OCI-M2 (cell line): Measurements from ENCODE around the gene GPR3.

Experiments used
- DNase-seq: peaks from one replicate; lab custom pipeline; 2025; ENCODE audit not compliant: unreplicated experiment; lab: John Stamatoyannopoulos, UW

Gene GPR3

DNA sequence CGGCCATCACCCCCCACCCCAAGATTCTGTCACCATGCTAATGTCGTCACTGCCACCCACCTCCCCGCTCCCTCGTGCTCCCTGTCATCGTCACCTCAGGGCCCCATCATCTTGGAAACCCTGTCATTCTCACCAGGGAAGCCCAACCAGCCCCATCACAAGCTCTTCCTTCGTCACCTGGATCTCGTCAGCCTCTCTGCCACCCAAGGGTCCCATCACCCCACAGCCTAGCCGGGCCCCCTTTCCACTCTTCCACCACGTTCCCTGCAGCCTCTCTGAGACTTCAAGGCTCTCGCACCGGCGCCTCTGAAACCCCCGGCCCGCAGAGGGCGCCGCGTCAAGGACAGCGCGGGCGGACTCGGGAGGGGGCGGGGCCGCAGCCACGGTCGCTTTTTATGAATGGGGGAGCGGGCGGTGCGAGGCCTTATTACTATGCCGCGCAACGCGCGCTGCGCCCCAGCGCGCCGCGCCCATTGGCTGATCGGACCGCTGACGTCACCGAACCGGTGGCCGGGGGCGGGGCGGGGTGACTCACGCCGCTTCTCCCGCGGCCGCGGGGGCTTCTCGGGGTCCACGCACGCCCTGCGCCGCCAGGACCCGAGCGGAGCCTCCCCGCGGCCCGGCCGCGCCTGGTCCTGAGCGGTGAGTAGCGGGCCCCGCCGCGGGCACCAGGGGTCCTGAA is at the start of gene GPR3:
TSS of gene GPR3 (plus strand) at position 527 of the 682 bp plus-strand sequence. CDS start 1,177 bp downstream, outside the sequence.
- no peak for DNase-seq

- no peak for DNase-seq
Observed at GRCh38 chr1:27342778-27343638, 49.4 kb upstream of the GPR3 start.

- no peak for DNase-seq
Observed at GRCh38 chr1:27343639-27344025, 48.8 kb upstream of the GPR3 start.

- no peak for DNase-seq
Observed at GRCh38 chr1:27345272-27345671, 47.1 kb upstream of the GPR3 start.

DNA sequence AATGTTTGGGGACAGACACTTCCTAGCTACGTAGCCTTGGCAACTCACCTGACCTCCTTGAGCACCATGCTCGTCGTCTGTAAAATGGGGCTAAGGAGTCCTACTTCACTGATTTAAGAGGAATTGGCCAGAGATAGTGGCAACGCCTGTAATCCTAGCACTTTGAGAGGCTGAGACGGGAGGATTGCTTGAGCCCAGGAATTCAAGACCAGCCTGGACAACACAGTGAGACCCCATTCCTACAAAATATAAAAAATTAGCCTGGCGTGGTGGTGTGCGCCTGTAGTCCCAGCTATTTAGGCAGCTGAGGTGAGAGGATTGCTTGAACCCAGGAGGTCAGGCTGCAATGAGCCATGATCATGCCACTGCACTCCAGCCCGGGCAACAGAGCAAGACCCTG is 46.1 kb upstream of the GPR3 start:
- DNase-seq: no peak

- no peak for DNase-seq
Observed at GRCh38 chr1:27346991-27347624, 45.3 kb upstream of the GPR3 start.

GRCh38 chr1:27348861-27349783 is 43.3 kb upstream of the GPR3 start:
- no peak for DNase-seq

DNA sequence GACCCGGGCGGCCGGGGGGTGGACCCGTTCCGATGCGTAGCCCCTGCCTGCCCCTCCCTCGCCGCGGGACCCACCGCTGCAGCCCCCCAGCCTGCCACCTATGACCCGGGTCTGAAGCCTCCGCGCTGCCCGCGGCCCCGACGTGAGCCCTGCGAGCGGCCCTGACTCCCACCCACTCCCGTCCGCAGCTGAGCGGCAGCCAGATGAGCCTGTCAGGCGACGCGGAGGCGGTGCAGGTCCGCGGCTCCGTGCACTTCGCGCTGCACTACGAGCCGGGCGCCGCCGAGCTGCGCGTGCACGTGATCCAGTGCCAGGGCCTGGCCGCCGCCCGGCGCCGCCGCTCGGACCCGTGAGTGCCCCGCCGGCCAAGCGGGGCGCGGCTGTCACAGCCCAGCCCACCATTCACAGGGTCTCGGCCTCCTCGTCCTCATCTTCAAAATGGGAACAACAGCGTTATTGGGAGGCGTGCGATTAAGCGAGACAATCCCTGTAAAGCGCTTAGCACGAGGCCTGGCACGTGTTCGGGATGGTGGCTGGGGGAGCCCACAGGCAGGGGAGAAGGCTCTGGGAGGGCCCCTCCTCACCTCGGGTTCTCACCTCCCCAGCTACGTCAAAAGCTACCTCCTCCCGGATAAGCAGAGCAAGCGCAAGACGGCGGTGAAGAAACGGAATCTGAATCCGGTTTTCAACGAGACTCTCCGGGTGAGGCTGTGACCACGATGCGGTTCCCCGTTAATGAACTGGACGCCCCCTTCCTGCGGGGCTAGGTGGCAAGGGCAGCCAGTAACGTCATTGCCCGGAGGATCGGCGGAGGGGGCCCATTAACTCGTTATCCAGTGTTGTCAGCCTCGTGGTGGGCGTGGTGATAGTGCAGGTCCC is 42.4 kb upstream of the GPR3 start:
- DNase-seq: no peak

DNA sequence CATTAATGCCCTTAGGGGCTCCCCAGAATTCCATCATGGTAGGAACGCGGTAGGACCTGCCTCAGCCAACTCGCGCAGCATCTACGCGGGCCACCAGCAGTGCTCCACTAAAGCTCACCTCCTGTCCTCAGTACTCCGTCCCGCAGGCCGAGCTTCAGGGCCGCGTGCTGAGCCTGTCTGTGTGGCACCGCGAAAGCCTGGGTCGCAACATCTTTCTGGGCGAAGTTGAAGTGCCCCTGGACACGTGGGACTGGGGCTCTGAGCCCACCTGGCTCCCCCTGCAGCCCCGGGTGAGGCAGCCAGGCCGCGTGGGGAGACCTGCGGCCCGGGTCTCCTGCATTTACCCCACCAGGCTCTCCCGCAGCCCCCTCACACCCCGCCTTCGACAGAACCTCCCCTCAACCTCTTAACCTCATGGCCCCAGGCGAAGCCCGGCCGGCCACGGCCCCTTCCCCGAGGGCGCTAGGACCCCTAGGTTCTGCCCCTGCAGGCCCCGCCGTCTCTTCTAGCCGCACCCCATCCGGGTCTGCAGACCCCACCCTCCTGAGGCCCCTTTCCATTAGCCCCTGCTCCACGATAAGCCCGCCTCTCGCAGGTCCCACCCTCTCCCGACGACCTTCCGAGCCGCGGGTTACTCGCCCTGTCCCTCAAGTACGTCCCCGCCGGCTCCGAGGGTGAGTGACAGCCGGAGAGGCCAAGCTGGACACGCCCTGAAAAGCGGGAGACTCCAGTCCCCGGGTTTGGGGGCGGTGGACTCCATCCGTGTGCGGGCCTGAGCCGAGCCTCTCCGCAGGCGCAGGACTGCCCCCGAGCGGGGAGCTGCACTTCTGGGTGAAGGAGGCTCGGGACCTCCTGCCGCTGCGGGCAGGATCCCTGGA is 41.5 kb upstream of the GPR3 start:
- no peak for DNase-seq

DNA sequence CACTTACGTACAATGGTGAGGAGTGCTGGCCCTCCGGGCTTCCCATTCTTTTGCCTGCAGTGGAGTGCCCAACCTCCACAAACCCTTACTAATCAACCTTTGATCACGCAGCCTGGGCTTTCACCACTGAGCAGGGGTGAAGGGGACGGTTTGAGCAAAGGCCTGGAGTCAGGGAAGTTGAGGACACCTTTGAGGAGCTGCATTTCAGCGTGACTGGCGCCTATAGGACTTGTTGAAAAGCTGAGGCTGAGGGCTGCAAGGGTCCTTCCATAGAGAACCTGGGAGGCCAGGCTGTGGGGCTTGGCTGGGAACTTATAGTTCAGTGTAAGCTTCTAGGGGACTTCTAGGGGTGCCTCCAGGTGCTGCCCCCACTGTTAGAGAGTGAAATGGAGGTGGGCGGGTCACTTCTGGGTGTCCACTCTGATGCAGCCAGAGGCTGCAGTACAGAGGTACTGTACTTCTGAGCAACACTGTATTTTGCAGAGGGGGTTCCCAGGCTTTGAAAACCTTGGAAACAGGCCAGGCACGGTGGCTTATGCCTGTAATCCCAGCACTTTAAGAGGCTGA is 40.8 kb upstream of the GPR3 start:
- DNase-seq: no peak

DNA sequence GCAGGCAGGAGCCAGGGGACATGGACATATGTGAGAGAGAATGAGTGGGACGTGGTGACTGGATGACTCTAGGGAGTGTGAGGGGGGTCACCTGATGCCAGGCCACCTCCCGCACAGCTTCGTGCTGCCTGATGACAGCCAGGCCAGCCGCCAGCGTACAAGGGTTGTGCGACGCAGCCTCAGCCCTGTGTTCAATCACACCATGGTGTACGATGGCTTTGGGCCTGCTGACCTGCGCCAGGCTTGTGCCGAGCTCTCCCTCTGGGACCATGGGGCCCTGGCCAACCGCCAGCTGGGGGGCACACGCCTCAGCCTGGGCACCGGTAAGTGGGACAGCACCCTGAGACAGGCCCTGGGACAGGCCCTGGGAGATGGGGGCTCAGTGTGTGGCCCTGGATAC is 39.3 kb upstream of the GPR3 start:
- DNase-seq: no peak

DNA sequence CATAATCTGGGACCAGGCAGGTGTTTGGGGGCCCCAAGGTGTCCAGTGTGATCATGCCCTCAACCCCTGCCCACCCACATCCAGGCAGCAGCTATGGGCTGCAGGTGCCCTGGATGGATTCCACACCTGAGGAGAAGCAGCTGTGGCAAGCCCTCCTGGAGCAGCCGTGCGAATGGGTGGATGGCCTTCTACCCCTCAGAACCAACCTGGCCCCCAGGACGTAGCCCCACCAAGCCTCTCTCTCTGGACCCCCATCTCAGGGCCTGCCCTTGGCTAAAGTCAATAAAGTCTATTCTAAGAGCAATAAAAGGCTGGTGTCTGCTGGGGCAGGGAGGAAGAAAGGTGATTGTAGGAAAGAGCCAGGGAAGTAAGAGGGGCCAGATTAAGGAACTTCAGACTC is 38.8 kb upstream of the GPR3 start:
- DNase-seq: no peak

DNA sequence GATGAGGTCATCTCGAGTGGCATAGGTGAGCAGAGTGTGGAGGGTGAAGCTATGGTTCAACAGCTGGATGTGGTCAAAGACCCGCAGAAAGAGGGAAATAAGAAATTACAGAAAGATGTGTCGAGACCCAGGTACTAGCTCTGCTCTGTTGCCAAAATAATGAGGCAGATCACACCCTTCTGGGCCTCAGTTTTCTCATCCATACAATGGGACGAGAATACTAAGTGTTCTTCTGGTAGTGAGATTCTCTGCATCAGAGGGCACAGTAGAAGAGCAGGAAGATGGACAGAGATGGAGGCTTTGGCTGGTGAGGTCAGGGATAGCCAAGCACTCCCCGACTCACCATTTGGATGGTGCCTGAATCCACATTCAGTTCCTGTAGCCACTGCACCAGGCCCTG is 36.7 kb upstream of the GPR3 start:
- no peak for DNase-seq

DNA sequence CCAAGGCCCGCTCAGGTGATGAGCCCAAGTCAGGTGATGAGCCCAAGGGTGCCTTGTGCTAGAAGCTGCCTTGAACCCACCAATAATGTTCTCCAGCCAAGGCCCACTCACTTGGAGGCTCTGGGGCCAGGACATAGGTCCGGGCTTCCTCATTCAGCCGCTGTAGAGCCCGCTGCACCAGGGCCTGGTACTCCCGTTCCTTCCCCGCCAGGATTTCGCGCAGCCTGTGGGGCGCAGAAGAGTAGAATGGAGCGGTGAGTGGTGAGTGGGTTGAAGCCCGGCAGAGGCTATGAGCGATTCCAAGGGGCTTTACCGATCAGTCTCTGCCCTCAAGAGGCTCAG is 36.2 kb upstream of the GPR3 start:
- no peak for DNase-seq

GRCh38 chr1:27356619-27357280 is 35.7 kb upstream of the GPR3 start:
- DNase-seq: no peak

DNA sequence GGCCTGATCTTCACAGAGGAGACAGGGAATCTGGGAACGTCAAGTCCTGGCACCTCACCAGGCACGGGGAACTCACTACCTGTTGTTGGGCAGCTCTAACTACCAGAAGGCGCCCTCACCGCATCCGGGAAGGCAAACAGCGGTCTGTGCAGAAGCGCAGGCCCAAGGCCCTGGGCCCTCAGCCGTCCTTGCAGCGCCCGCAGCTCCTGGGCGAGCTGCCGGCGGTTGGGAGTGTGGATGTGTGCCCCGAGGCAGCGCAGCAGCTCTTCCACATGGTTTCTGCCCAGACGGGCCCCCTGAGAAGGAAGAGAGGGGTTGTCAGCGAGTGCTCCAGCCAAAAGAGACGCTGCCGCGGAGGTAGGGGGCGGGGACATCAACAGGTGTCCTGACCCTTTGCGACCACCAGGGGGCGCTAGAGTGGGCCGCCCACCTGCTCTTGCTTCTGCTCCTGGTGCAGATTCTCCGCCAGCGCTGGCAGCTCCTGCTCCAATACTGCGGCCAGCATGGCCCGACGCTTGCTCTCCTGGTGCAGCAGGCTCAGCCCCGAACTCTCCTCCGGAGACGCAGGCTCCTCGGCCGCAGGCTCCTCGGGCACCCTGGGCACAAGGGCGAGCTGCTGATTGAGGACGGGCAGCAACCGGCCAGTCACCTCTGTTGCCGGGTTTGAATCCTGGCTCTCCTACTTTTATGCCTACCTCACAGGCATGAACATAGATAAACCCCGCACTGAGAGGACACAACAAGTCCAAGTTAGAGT is 35.0 kb upstream of the GPR3 start:
- DNase-seq: no peak
